Measurements from ENCODE around the gene CSK.
"Not testable (repeated sequence)": the region's sequence is repeated elsewhere in the genome, so short reads cannot be mapped to it uniquely, and the experiment has no call there.

CSK gene

DNA sequence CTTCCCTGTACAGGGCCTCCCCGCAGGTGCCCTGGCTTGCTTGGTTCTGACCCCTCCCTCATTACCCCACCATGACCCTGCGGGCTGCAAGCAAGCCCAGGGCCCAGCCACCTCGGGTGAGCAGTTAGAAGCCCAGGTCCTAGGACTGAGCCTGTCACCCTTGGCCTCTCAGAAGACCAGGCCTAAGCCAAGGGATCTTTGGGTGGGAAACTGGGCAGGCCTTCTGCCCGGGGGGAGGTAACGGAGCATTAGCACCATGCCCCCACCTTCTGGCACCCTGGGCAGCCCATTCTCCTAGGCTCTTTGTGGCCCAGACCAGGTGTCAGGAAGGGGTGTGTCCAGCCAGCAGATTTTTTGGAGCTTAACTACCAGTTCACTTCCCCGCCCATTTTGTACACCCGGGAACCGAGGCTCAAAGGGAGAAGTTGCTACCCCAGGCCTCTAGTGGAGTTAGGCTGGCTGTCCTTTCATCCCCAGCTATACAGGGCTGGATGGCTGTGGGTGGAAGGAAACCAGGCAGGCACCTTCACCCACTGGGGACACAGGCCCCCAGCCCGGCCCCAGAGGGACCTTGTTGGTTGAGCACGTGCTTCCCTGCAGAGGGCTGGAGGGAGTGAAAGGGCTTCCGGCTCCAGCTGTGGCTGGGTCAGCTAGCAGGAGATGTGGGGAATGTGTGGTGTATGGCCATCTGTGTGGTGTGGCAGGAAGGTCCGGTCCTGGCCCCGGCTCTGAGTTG lies 1.4 kb downstream of the CSK start:
- peak overlapping the region; percentile 98 to 100 (median 99) for H3K9ac ChIP-seq
- peak overlapping the region; percentile 97 to 100 (median 100) for H3K4me2 ChIP-seq
- peaks cover 0 to 25% (median 10%) of the 10 kb centered on the region in 11 experiments; a peak in 12 of 22 replicates for H3K36me3 ChIP-seq
- peak overlapping the region; percentile 98 to 100 (median 100) for H3K27ac ChIP-seq
- peak overlapping the region; percentile 76 to 92 (median 82) for H3K4me3 ChIP-seq
- H3K9me3 ChIP-seq (replicated peaks in 1 of 11): no peaks in the 10 kb centered on the region
- no peak for TF ChIP-seq Cebpa-rat (IDR thresholded peaks at IDR 0.05)
- peaks cover 69 to 91% (median 82%) of the 10 kb centered on the region in 10 experiments for H3K4me1 ChIP-seq
- no peaks in the 10 kb centered on the region for H3K27me3 ChIP-seq
- peaks cover 22 to 57% (median 50%) of the 10 kb centered on the region in 11 experiments; a peak in 21 of 22 replicates for H4K20me1 ChIP-seq

DNA sequence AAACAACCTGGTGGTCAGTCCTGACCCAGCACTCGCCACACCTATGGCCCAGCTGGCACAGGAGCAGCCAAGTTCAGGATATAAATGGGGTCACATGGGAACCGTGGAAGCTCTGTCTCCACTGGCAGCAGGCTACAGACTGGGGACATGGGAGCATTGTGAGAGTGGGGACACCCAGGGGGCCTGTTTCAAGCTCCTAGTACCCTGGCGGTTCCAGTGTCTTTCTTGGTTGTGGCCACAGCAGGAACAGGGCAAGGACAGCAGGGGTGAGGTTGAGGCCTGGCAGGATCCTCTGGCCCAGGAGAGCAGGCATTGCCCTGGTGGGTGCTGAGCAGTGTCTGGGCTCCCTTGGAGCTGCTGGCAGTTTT lies 1.9 kb downstream of the CSK start:
- peaks cover 25 to 63% (median 55%) of the 10 kb centered on the region in 11 experiments; a peak in 21 of 22 replicates for H4K20me1 ChIP-seq
- H3K27me3 ChIP-seq: no peaks in the 10 kb centered on the region
- H3K36me3 ChIP-seq: peaks cover 0 to 25% (median 10%) of the 10 kb centered on the region in 11 experiments; a peak in 12 of 22 replicates
- H3K27ac ChIP-seq: peak overlapping the region; percentile 98 to 100 (median 100)
- no peaks in the 10 kb centered on the region for H3K9me3 ChIP-seq (replicated peaks in 1 of 11)
- H3K4me2 ChIP-seq: peak overlapping the region; percentile 97 to 100 (median 100)
- peak overlapping the region; percentile 98 to 100 (median 99) for H3K9ac ChIP-seq
- peaks cover 69 to 91% (median 82%) of the 10 kb centered on the region in 10 experiments for H3K4me1 ChIP-seq
- no peak for TF ChIP-seq Cebpa-rat (IDR thresholded peaks at IDR 0.05)
- peak overlapping the region; percentile 76 to 92 (median 82) for H3K4me3 ChIP-seq

DNA sequence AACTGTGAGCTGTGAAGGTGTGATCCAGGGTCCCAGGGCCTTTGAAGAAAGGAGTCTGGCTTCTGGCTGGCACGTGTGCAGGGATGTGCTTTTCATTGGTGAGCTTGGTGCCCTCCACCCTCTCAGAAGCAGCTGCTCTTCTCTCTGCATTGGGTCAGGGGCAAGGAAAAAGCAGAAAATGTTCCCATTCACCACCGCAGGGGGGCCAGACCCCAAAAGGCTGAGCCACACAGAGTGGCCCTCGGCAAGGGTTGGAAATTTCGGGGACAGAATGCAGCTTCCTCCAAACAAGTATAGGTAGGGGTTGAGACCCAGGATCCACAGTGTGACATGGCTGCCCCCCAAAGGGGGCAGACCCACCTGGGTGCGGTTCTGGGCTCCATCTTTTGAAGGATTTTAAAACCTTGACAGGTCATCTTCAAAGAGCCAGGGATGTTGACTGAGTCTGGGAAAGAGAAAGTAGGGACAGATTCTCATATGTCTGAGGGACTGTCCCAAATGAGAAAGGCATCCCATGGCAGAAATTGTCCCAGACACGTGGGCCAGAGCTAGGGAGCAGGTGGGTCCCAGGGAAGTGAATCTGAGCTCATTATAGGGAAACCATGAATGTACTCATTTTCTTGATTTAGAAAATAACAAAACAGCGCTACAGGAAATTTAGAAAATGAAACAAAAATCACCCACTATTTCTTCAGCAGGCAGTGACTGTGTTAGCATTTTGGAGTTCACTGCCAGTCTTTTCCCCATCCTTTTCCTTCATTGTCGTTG lies 2.7 kb downstream of the CSK start:
- H3K27me3 ChIP-seq: no peaks in the 10 kb centered on the region
- peak overlapping the region; percentile 98 to 100 (median 100) for H3K27ac ChIP-seq
- no peak for TF ChIP-seq Cebpa-rat (IDR thresholded peaks at IDR 0.05)
- peaks cover 0 to 29% (median 10%) of the 10 kb centered on the region in 11 experiments; a peak in 13 of 22 replicates for H3K36me3 ChIP-seq
- H3K4me1 ChIP-seq: peaks cover 69 to 91% (median 82%) of the 10 kb centered on the region in 10 experiments
- peak overlapping the region; percentile 76 to 92 (median 82) for H3K4me3 ChIP-seq
- peak overlapping the region; percentile 97 to 100 (median 100) for H3K4me2 ChIP-seq
- no peaks in the 10 kb centered on the region for H3K9me3 ChIP-seq (replicated peaks in 1 of 11)
- H4K20me1 ChIP-seq: peaks cover 25 to 71% (median 64%) of the 10 kb centered on the region in 11 experiments; a peak in 21 of 22 replicates
- H3K9ac ChIP-seq: peak overlapping the region; percentile 98 to 100 (median 99)

DNA sequence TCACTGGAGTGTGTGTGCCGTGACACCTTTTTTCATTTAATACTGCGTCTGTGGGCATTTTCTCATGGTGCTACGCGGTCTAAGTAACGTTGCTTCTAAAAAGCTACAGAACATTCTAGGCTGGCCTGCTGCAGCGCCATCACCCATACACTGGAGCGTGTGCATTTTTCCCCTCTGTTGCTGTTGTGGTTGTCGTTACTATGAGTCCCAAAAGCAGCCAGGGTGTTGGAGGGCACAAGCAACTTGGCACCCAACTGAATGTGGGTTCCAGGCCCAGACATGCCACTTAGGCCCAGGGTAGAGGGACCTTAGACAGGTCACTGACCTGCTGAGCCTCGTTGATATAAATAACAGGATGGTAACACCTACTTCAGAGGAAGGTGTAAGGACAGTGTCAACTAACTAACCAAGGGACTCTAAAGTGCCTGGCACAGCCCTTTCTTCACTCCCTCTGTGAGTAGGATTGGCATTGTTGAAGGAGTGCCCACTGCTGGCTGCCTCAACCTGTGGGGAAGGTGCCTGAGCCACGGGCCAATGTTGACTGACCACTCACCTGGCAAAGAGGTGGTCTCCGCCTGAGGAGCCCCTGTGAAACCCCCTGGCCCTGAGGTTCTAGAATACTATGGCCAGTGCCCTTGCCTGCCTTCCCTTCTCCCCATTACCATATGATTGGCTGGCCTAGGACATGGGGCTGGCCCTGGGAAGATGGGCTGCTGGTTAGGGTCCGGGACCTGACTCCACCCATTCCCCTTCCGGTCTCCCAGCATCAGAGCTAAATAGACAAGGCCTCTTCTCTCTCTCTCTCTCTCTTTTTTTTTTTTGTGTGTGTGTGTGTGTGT lies 3.5 kb downstream of the CSK start:
- H3K36me3 ChIP-seq: peaks cover 0 to 31% (median 10%) of the 10 kb centered on the region in 11 experiments; a peak in 13 of 22 replicates
- H3K27me3 ChIP-seq: no peaks in the 10 kb centered on the region
- H3K4me3 ChIP-seq: peak overlapping the region; percentile 6 to 92 (median 82); a peak in 17 of 20 replicates
- H3K9ac ChIP-seq: peak overlapping the region; percentile 98 to 100 (median 99); a peak in 21 of 22 replicates
- H4K20me1 ChIP-seq: peaks cover 28 to 79% (median 72%) of the 10 kb centered on the region in 11 experiments; a peak in 21 of 22 replicates
- H3K4me2 ChIP-seq: peak overlapping the region; percentile 97 to 100 (median 100)
- H3K4me1 ChIP-seq: peaks cover 69 to 91% (median 82%) of the 10 kb centered on the region in 10 experiments
- H3K9me3 ChIP-seq (replicated peaks in 1 of 11): no peaks in the 10 kb centered on the region
- TF ChIP-seq Cebpa-rat (IDR thresholded peaks at IDR 0.05): no peak
- H3K27ac ChIP-seq: peak overlapping the region; percentile 98 to 100 (median 100); a peak in 21 of 22 replicates

DNA sequence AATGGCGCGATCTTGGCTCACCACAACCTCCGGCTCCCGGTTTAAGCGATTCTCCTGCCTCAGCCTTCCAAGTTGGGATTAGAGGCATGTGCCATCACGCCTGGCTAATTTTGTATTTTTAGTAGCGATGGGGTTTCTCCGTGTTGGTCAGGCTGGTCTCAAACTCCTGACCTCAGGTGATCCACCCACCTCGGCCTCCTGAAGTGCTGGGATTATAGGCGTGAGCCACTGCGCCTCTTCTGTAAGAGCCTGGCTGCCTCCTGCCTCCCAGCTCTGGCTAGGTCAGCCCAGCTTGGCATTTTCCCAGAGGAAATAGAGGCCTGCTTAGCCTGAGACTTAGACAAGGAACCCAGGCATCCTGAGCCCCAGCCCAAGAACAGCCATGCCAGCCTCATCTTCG lies 4.2 kb downstream of the CSK start:
- peak overlapping the region; percentile 97 to 100 (median 100) for H3K4me2 ChIP-seq
- peaks cover 35 to 86% (median 78%) of the 10 kb centered on the region in 11 experiments; a peak in 21 of 22 replicates for H4K20me1 ChIP-seq
- peaks cover 0 to 31% (median 10%) of the 10 kb centered on the region in 11 experiments; a peak in 13 of 22 replicates for H3K36me3 ChIP-seq
- peak overlapping the region; percentile 55 to 100 (median 99); a peak in 21 of 22 replicates for H3K9ac ChIP-seq
- peaks cover 69 to 91% (median 82%) of the 10 kb centered on the region in 10 experiments for H3K4me1 ChIP-seq
- not testable (repeated sequence) for H3K9me3 ChIP-seq (replicated peaks in 1 of 11); H3K27me3 ChIP-seq
- H3K4me3 ChIP-seq: peak overlapping the region in 8 of 10 experiments; percentile 19 to 92 (median 81); a peak in 13 of 20 replicates
- H3K27ac ChIP-seq: peak overlapping the region in 10 of 11 experiments; percentile 12 to 100 (median 96); a peak in 19 of 22 replicates

- peaks cover 69 to 91% (median 82%) of the 10 kb centered on the region in 10 experiments for H3K4me1 ChIP-seq
- H3K27me3 ChIP-seq: no peaks in the 10 kb centered on the region
- H4K20me1 ChIP-seq: peaks cover 41 to 91% (median 84%) of the 10 kb centered on the region in 11 experiments
- H3K9ac ChIP-seq: peak overlapping the region; percentile 26 to 100 (median 99); a peak in 21 of 22 replicates
- peak overlapping the region in 9 of 10 experiments; percentile 17 to 92 (median 80); a peak in 16 of 20 replicates for H3K4me3 ChIP-seq
- peak overlapping the region; percentile 54 to 100 (median 93) for H3K27ac ChIP-seq
- peaks cover 0 to 35% (median 12%) of the 10 kb centered on the region in 11 experiments; a peak in 13 of 22 replicates for H3K36me3 ChIP-seq
- no peak for TF ChIP-seq Cebpa-rat (IDR thresholded peaks at IDR 0.05)
- peak overlapping the region; percentile 97 to 100 (median 100) for H3K4me2 ChIP-seq
- no peaks in the 10 kb centered on the region for H3K9me3 ChIP-seq (replicated peaks in 1 of 11)
Observed at GRCh38 chr15:74786551-74787165, 4.8 kb downstream of the CSK start.

- peaks cover 49 to 99% (median 92%) of the 10 kb centered on the region in 11 experiments for H4K20me1 ChIP-seq
- peak overlapping the region; percentile 70 to 100 (median 93) for H3K27ac ChIP-seq
- no peak for TF ChIP-seq Cebpa-rat (IDR thresholded peaks at IDR 0.05)
- peaks cover 0 to 43% (median 20%) of the 10 kb centered on the region in 11 experiments; a peak in 13 of 22 replicates for H3K36me3 ChIP-seq
- peak overlapping the region; percentile 70 to 100 (median 99) for H3K9ac ChIP-seq
- no peaks in the 10 kb centered on the region for H3K9me3 ChIP-seq (replicated peaks in 1 of 11)
- peaks cover 77 to 98% (median 89%) of the 10 kb centered on the region in 10 experiments for H3K4me1 ChIP-seq
- no peaks in the 10 kb centered on the region for H3K27me3 ChIP-seq
- H3K4me3 ChIP-seq: peak overlapping the region; percentile 53 to 92 (median 71); a peak in 18 of 20 replicates
- peak overlapping the region; percentile 97 to 100 (median 100) for H3K4me2 ChIP-seq
Observed at GRCh38 chr15:74787251-74788041, 5.6 kb downstream of the CSK start.
